K562 (cell line): ENCODE measurements around the gene VARS1. TPM values are rescaled to one million over a fixed set of nuclear protein-coding genes. Genes with fewer than 3 reads are reported as not detected.

Experiments
- DMBX1 ChIP-seq: fragments of 250-450 bp; sonication (Bioruptor Pico); IDR thresholded peaks from 2 replicates; pipeline ENCODE4 v1.8.0; 2022; ENCODE audit warnings: inconsistent platforms, mild to moderate bottlenecking, moderate library complexity, borderline replicate concordance
- GABPB2 ChIP-seq: fragments of 250-450 bp; sonication (Bioruptor Pico); conservative IDR thresholded peaks from 2 replicates; pipeline ENCODE4 v1.5.1; 2021; ENCODE audit warnings: mild to moderate bottlenecking
- MAFK ChIP-seq: IDR thresholded peaks from 2 replicates; pipeline ENCODE4 v1.6.1; 2011; ENCODE audit warnings: low read length, improper control_type of control experiment
- MTA3 ChIP-seq: fragments of 450-650 bp; formaldehyde crosslinking; IDR thresholded peaks from 2 replicates; pipeline ENCODE4 v1.6.1; 2017; ENCODE audit warnings: mild to moderate bottlenecking, borderline replicate concordance
- NELFE ChIP-seq: IDR thresholded peaks from 2 replicates; pipeline ENCODE4 v1.6.1; 2011; ENCODE audit warnings: mild to moderate bottlenecking; ENCODE audit not compliant: insufficient read depth, insufficient read length
- PURB ChIP-seq: sonication (generic); formaldehyde crosslinking; IDR thresholded peaks from 2 replicates; pipeline ENCODE4 v1.9.0; 2021; ENCODE audit warnings: low read depth, mild to moderate bottlenecking, missing genetic modification reagents
- polyA plus RNA-seq, 8 experiments: library from polyadenylated mRNA; depleted of rRNA in 4 of 8; stranded (reverse) in 5 of 8; unstranded in 3 of 8; fragments of >200 nt; fragmentation: Nextera tagmentation in 2 of 8; fragmentation: Illumina TruSeq in 1 of 8; extraction: Ambion mirVana in 2 of 8; extraction: Trizol in 1 of 8; gene quantifications; 2 replicates each; pipeline versions ENCODE4 v1.2.1 to v1.2.3, GENCODE V29; 2011 to 2014; ENCODE audit warnings: inconsistent platforms in 1 of 8, missing spikeins in 1 of 8
- total RNA-seq, 7 experiments: library from RNA; depleted of rRNA in 6 of 7; stranded (reverse); fragments of >200 nt in 6 of 7; fragmentation: Illumina TruSeq in 2 of 7; extraction: Trizol in 2 of 7; gene quantifications; 2 replicates each; pipeline versions ENCODE4 v1.2.1 to v1.2.3, GENCODE V29; 2011 to 2021; ENCODE audit warnings: low replicate concordance in 1 of 7
- TF ChIP-seq, protein P1 (sequence below), 2 experiments: fragments of 450-650 bp in 1 of 2; sonication (generic) in 1 of 2; formaldehyde crosslinking in 1 of 2; IDR thresholded peaks; 2 replicates each; pipeline versions ENCODE4 v1.7.1 to v1.9.0; 2016 to 2022; ENCODE audit warnings: inconsistent platforms in 1 of 2, mild to moderate bottlenecking in 1 of 2, missing genetic modification reagents in 1 of 2
- TF ChIP-seq, protein P2 (sequence below), 3 experiments: fragments of 200-800 bp in 1 of 3; fragments of 250-450 bp in 1 of 3; fragments of 450-650 bp in 1 of 3; sonication (Bioruptor Pico) in 1 of 3; sonication (Bioruptor generic) in 1 of 3; formaldehyde crosslinking in 1 of 3; IDR thresholded peaks; 2 replicates each; pipeline versions ENCODE4 v1.6.1 to v1.8.0; 2016 to 2022; ENCODE audit warnings: mild to moderate bottlenecking in 2 of 3, missing genetic modification characterization in 2 of 3, missing compliant biosample characterization in 1 of 3, moderate library complexity in 1 of 3
- TF ChIP-seq, protein P3 (sequence below): sonication (generic); formaldehyde crosslinking; IDR thresholded peaks from 2 replicates; pipeline ENCODE4 v1.8.0; 2022; ENCODE audit warnings: mild to moderate bottlenecking, missing genetic modification reagents

VARS1 gene
- total and polyA plus RNA-seq, 9 of the 15 experiments (the other 6 are each of a cell fraction or from before 2014, with no cell fraction given), result 2.9 to 488 (median 130) TPM

DNA sequence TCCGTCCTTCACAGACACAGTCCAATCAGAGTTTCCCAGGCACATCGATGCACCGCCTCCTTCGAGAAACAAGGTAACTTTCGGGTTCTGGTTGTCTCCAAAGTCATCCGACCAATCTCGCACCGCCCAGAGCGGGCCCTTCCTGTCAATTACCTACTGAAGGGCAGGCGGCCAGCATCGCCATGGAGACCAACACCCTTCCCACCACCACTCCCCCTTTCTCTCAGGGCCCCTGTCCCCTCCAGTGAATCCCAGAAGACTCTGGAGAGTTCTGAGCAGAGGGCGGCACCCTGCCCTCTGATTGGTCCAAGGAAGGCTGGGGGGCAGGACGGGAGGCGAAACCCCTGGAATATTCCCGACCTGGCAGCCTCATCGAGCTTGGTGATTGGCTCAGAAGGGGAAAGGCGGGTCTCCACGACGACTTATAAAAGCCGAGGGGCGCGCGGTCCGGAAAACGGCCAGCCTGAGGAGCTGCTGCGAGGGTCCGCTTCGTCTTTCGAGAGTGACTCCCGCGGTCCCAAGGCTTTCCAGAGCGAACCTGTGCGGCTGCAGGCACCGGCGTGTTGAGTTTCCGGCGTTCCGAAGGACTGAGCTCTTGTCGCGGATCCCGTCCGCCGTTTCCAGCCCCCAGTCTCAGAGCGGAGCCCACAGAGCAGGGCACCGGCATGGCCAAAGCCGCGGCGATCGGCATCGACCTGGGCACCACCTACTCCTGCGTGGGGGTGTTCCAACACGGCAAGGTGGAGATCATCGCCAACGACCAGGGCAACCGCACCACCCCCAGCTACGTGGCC is 31.9 kb upstream of the VARS1 start, which contains the start of gene HSPA1B (continued):
- TF ChIP-seq, protein P1, sequence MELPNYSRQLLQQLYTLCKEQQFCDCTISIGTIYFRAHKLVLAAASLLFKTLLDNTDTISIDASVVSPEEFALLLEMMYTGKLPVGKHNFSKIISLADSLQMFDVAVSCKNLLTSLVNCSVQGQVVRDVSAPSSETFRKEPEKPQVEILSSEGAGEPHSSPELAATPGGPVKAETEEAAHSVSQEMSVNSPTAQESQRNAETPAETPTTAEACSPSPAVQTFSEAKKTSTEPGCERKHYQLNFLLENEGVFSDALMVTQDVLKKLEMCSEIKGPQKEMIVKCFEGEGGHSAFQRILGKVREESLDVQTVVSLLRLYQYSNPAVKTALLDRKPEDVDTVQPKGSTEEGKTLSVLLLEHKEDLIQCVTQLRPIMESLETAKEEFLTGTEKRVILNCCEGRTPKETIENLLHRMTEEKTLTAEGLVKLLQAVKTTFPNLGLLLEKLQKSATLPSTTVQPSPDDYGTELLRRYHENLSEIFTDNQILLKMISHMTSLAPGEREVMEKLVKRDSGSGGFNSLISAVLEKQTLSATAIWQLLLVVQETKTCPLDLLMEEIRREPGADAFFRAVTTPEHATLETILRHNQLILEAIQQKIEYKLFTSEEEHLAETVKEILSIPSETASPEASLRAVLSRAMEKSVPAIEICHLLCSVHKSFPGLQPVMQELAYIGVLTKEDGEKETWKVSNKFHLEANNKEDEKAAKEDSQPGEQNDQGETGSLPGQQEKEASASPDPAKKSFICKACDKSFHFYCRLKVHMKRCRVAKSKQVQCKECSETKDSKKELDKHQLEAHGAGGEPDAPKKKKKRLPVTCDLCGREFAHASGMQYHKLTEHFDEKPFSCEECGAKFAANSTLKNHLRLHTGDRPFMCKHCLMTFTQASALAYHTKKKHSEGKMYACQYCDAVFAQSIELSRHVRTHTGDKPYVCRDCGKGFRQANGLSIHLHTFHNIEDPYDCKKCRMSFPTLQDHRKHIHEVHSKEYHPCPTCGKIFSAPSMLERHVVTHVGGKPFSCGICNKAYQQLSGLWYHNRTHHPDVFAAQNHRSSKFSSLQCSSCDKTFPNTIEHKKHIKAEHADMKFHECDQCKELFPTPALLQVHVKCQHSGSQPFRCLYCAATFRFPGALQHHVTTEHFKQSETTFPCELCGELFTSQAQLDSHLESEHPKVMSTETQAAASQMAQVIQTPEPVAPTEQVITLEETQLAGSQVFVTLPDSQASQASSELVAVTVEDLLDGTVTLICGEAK (IDR thresholded peaks at IDR 0.05), result no peak
- TF ChIP-seq, protein P1 (CRISPR knock-in tag; IDR thresholded peaks at IDR 0.05), result no peak
- TF ChIP-seq GABPB2 (CRISPR knock-in tag), result peak; percentile 76; the same call in 1 of the 2 replicates
- TF ChIP-seq MAFK, result no peak; the same call in 1 of the 2 replicates
- TF ChIP-seq DMBX1 (CRISPR knock-in tag), result peak; percentile 83
- no peak for TF ChIP-seq PURB
- TF ChIP-seq NELFE, result peak; percentile 100
- TF ChIP-seq, protein P2, sequence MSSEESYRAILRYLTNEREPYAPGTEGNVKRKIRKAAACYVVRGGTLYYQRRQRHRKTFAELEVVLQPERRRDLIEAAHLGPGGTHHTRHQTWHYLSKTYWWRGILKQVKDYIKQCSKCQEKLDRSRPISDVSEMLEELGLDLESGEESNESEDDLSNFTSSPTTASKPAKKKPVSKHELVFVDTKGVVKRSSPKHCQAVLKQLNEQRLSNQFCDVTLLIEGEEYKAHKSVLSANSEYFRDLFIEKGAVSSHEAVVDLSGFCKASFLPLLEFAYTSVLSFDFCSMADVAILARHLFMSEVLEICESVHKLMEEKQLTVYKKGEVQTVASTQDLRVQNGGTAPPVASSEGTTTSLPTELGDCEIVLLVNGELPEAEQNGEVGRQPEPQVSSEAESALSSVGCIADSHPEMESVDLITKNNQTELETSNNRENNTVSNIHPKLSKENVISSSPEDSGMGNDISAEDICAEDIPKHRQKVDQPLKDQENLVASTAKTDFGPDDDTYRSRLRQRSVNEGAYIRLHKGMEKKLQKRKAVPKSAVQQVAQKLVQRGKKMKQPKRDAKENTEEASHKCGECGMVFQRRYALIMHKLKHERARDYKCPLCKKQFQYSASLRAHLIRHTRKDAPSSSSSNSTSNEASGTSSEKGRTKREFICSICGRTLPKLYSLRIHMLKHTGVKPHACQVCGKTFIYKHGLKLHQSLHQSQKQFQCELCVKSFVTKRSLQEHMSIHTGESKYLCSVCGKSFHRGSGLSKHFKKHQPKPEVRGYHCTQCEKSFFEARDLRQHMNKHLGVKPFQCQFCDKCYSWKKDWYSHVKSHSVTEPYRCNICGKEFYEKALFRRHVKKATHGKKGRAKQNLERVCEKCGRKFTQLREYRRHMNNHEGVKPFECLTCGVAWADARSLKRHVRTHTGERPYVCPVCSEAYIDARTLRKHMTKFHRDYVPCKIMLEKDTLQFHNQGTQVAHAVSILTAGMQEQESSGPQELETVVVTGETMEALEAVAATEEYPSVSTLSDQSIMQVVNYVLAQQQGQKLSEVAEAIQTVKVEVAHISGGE (CRISPR knock-in tag; IDR thresholded peaks at IDR 0.05), result peak in 1 of 3 experiments; percentile 53; a peak in 1 of 6 replicates
- TF ChIP-seq, protein P3, sequence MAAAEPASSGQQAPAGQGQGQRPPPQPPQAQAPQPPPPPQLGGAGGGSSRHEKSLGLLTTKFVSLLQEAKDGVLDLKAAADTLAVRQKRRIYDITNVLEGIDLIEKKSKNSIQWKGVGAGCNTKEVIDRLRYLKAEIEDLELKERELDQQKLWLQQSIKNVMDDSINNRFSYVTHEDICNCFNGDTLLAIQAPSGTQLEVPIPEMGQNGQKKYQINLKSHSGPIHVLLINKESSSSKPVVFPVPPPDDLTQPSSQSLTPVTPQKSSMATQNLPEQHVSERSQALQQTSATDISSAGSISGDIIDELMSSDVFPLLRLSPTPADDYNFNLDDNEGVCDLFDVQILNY, result peak; percentile 89; the same call in 1 of the 2 replicates
- no peak for TF ChIP-seq MTA3
